ENCODE results near the gene BSND. TPM values are rescaled to one million over a fixed set of nuclear protein-coding genes. Genes with fewer than 3 reads are reported as not detected.

Gene BSND
- polyA plus RNA-seq, 1 of the 3 experiments (the other 2 are of a cell fraction), result not detected

- Histone ChIP-seq H4K20me1 (ENCODE audit: insufficient read depth) (no peaks in the 10 kb centered on the region), H3K36me3 (replicated peaks in 1 of 2; ENCODE audit: control insufficient read depth in 1 of 2, insufficient read depth in 2 of 2, low read length in 1 of 2) (no peaks in the 10 kb centered on the region), H3K4me1 (ENCODE audit: control insufficient read depth in 1 of 2, insufficient read depth in 2 of 2, low read depth in 1 of 2, low read length in 1 of 2) (peaks cover 0 to under 1% of the 10 kb centered on the region in 2 experiments; a peak in 1 of 4 replicates), H3K9ac (no peak overlapping the region), H3F3A (replicated peaks; ENCODE audit: insufficient read depth) (no peaks in the 10 kb centered on the region), H3K9me3 (no peaks in the 10 kb centered on the region), H3K9me2 (no peaks in the 10 kb centered on the region), H3K4me3 (ENCODE audit: low read depth in 2 of 2, low read length in 1 of 2) (no peak overlapping the region), H3K27me3 (ENCODE audit: insufficient read depth) (no peaks in the 10 kb centered on the region), H3K27ac (ENCODE audit: low read depth in 2 of 2, low read length in 1 of 2) (no peak overlapping the region), H3K79me2 (ENCODE audit: insufficient read depth) (no peaks in the 10 kb centered on the region), H3K4me2 (no peak overlapping the region), H2AFZ (ENCODE audit: low read depth) (no peak overlapping the region)
- ChIA-PET POLR2A (no interaction called here), CTCF (interaction anchor here (1.2 kb wide), 1 partner anchor 34 kb away, joined by 3 read pairs; no protein-coding TSS in a partner anchor)
- TF ChIP-seq TEAD4 (IDR thresholded peaks at IDR 0.05; ENCODE audit: borderline replicate concordance, insufficient read depth), result no peak
- TF ChIP-seq CTCF (IDR thresholded peaks at IDR 0.05), result no peak
- TF ChIP-seq RXRA (IDR thresholded peaks at IDR 0.05; ENCODE audit: borderline replicate concordance, low read depth), result no peak
- no peak for TF ChIP-seq USF2 (IDR thresholded peaks at IDR 0.05; ENCODE audit: borderline replicate concordance, low read depth, low read length)
- TF ChIP-seq RFX5 (IDR thresholded peaks at IDR 0.05; ENCODE audit: low read length), result no peak
- TF ChIP-seq PBX3 (IDR thresholded peaks at IDR 0.05), result no peak
- TF ChIP-seq MAX (IDR thresholded peaks at IDR 0.05; ENCODE audit: low read depth), result no peak
- no peak for TF ChIP-seq RCOR1 (IDR thresholded peaks at IDR 0.05; ENCODE audit: low read length)
- TF ChIP-seq ELF1 (IDR thresholded peaks at IDR 0.05), result no peak
- TF ChIP-seq YY1 (IDR thresholded peaks at IDR 0.05; ENCODE audit: low read depth), result no peak
- no peak for TF ChIP-seq EZH2phosphoT487 (IDR thresholded peaks at IDR 0.05; ENCODE audit: borderline replicate concordance, low read depth)
- TF ChIP-seq POLR2AphosphoS5 (IDR thresholded peaks at IDR 0.05; ENCODE audit: low read depth, low read length), result no peak
- no peak for TF ChIP-seq REST (IDR thresholded peaks at IDR 0.05; ENCODE audit: low read depth, low read length)
- WGBS (ENCODE audit: low lambda C conversion rate), result 89% methylated on average over 13 of the region's 20 CpGs
- DNase-seq, result no peak
Measured at GRCh38 chr1:55056632-55056992, 57.9 kb downstream of the BSND start.
